GM04504 (cell line): ENCODE measurements around the gene SCARF2.

Experiments
- DNase-seq: peaks from one replicate; pipeline ENCODE4 v3.0.0-alpha.2; 2012; ENCODE audit warnings: low read depth

SCARF2 gene

DNA sequence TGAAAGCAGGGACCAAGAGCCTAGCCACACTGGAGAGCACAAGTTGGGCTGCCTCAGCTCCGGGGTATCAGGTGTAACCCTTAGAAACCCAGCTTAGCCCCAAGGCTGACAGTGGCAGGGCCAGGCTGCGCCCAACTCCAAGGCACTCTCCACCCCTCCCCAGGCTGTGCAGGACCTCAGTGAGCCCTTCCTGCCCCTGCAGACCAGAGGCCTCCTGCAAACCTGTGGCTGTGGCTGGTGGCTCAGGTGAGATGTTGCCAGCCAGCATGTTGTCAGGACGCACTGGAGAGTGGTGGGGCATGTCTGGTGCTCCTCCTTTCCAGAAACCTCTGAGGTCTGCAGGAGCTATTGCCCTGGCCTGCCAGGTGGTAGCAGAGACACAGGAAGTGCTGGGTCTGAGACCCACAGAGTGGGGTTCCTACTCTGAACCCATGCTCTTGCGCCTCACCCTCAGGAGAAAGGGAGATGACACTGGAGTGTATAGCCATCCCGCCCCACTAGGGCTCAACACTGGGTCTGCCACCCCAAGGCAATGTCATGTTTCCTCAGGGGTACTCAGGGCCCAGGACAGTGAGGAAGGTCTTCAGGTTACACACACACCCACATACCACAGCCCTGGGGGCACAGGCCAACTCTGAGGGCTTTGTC, 2.4 kb upstream of the SCARF2 start:
- no peak for DNase-seq

DNA sequence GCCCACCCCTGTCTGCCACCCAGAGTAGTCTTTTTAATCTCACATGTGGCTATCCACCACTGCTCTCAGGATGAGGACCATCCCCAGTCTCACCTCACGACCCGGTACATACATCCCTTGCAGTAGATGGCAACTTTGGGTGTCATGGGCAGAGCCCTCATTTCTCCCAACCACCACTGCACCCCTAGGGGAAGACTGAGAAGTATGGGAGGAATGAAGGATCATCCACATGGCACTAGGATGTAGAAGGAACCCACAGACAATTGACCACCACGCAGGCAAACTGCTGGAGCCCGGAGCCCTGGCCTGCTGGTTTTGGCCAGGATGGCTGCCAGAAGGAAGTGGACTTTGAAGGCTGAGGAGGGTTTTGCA, 1.9 kb upstream of the SCARF2 start:
- DNase-seq = no peak

DNA sequence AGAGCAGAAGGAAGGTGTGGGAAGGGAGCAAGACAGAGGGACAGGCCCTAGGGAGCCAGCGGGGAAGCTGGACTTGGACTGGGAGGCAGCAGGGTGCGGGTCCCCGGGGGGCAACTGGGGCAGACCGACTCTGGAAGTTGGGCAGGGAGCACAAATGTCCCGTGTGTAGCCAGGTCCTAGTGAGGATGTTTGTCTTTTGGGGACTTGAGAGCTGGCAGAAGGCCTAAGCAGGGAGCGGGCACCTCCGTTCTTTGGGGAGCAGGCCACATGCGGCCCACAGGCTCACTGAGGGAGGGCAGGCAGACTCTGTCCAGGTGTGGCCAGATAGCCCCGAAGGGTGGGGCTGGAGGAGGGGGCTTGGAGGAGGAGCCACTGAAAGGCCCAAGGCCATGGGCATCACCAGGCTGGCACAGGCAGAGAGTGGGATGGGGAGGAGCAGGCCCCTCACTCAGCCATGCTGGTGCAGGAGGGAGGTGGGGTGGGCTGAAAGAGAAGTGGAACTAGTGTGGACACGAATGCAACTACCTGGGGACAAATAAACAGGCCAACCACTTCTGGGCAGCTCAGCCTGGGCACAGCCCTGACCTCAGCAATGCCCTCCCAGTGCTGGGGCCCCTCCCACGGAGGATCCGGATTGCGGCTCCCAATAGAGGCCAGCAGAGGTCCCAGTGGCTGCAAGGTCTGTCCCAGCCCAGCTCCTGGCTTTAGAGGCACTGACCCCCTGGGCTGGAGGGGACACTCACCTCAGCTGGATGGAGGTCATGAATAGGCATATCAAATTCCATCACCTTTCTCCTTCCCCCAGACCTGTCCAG, 1.3 kb upstream of the SCARF2 start:
- DNase-seq = no peak

DNA sequence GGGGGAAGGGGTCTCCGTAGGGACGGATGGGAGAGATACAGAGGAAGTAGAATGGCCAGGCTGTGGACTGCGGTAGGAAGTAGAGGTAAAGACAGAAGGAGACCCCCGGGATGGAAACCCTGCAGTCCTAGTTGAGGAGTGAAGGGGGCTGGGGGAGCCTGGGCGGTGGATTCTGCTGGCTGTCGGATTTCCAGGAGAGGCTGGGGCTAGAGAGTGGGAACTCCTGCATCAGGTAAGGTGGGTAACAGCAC, 727 bp upstream of the SCARF2 start:
- no peak for DNase-seq

DNA sequence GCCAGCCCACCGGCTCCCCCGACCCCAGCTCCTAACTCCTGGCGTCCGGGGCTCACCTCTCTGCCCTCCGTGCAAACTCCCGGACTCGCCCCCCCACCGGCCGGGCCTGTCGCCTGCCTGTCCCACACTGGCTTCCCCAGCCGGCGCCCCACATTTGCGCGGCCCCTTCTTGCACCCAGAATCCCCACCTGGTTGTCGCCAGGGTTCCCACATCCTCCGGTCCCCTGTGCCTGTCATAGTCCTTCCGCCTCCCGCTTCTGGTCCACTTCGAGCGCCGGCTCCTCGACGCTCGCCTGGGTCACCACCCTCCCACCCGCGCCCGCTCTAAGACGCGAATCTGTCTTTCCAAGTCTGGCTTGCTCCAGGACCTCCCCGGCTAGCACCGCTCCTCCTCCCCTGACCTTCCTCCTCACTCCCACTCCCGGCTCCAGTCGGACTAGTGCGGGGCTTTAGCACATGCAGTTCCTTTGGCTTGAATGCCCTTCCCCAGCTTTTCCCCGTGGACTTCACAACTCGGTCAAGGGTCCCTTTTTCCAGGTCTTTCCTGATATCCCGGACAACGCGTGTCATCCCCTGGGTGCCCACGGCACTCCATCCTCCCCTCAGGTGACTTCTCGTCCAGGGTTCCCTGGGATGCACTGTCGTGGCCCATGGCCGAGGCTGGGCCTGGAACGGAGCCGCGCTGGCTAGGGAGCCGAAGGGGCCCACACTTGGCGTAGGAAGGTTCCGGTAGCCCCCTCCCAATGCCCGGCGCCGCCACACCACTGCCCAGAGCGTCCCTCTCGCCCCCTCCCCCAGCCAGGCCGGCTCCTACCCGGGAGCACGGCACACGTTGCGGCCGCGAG, 635 bp downstream of the SCARF2 start:
- no peak for DNase-seq

DNA sequence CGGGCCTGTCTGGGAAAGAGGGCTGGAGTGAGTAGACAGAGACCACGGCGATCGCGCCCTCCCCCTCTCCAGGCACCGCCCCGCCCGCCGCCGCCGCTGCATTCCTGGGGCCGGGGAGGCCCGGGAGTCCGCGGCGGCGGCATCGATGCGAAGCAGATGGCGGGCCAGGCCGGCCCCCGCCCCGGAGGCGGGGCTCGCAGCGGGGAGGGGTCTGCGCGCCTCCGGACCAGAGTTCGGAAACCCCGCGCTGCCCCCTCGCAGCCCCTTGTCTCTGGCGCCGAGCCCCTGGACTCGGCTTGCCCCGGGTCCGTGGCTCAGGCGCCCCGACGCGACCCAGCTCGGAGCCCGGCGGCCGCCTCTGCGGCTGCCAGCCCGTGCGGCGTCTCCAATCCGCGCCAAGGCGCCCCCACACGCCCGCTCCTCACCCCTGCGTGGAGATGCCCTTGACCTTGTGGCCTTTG, 1.3 kb downstream of the SCARF2 start:
- peak; percentile 24 for DNase-seq

DNA sequence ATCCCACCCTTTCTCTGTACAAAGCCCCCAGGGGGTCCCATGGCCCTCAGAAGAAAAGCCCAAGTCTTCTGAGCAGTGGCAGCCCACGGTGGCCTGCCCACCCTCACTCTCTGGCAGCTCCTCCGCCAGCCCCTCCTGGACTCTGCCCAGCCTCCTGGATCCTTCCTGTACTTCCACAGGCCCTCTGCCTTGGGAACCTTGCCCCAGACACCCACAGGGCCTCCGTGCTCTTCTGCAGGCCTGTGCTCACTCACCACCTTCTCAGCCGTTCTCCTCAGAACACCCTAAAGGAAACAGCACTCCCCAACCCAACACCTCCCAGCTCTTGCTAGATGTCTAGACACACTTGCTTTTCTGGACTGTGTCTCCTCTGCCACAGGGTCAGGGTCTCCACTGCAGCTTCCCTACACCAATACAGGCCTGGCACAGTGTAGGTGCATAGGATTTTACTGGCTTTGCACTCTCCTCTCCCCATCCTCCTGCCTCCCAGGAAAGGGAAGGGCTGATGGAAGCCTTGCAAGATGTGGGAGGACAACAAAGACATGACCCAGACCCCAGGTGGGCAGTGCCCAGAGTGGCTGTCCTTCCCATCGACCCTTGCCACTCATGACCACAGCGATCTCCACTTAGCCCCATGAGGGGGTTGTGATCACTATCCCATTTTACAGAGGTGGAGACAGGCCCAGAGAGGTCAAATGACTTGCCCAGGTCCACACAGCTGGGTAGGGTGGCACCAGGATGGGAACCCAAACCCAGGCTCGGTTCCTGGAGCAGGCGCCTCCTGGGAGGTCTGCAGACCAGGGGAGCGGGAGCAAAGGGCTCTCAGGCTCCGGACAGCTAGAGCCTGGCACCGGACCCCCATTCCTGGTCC, 2.0 kb downstream of the SCARF2 start:
- no peak for DNase-seq

DNA sequence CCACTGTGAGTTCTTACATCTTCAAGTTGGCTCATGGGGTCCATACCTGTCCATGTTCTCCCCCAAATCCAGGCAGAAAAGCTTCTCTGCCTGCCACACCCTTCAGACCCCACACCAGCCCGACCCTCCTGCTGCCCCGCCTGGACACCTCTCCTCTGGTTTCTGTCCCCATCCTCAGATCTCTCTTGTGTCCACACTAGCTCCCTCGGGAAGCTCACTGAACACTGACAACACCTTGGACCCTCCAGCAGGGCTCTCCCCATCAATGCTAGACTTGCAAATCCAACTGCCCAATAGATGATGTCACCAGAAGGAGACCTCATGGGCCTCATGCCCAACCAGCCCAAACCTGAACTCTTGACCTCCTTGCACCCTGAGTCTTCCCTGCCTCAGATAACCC, 2.9 kb downstream of the SCARF2 start:
- no peak for DNase-seq

DNA sequence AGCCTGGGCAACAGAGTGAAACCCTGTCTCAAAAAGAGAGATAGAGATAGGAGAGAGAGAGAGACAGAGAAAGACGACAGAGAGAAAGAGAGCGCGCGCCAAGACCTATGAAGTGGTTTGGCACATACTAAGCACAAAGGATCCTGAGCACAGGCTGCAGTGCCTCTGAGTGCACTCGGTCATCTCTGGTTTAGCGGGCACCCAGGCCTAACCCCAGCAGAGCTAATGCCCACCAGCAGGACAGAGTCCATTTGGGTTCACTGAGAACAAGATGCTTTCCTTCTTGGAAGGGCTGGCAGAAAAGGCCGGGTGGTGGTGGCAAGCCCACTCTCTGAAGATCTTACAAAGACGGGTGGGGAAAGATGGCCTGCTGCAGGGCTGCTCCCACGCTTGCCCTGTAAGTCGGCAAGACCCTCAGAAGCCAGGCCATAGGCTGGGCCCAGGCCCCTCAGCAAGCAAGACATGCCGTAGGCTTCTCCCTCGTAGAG, 3.3 kb downstream of the SCARF2 start:
- DNase-seq = no peak

DNA sequence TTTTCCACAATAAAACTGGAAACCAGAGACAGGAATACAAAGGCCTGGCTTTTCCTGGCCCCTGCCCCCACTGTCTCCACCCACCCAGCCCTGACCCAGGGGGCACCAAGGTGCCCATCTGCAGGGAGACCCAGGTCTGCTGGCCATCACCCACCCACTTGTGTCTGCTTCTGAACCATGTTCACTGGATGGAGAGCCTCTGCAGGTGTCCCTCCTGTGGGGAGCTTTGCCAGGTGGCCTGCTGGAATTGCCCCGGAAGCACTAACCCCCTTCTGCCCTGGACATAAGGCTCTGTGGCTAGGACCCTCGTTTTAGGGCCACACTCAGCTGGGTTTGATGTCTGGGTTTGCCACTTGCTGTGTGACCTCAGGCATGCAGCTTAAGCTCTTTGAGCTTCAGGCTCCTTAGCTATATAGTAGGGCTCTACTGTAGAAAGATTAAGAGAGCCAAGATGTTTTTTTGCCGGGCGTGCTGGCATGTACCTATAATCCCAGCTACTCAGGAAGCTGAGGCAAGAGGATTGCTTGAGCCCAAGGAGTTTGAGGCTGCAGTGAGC, 3.9 kb downstream of the SCARF2 start:
- no peak for DNase-seq

DNA sequence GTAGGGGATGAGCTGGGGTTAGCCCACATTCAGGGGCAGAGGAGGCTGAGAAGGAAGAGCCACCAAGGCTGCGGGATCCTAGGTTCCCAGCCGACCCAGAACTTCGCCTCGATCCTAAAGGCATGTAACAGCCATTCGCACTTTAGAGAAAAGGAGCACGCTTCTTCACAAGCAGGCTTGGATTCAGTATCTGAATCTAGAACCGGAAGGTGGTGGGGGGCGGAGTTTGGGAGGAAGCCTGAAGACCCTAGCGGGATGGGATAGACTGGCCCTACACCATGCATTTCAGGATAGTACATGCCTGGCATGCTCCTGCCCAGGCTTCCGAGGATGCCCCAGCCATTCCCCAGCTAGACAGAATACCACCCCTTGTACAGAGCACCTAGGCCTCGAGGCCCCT, 4.4 kb downstream of the SCARF2 start:
- no peak for DNase-seq

DNA sequence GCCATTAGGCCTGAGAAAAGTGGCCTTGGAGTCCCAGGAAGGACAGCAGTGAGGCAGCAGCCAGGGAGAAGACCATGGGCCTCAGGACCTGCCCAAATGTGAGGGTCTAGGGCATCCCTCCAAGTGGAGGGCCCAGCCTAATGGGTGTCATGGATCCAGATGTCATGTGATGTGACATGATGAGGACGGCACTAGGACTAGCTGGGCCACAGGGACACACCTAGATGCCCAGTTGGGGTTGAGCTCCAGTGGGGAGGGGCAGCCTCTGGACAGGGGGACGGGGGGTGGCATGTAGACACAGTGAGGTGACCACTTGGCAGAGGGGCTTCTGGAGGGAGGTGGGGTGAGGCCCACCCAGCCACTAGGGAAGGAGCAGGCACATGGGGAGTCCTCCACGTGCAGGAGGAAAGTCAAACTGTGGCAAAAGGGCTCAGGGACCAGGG, 5.4 kb downstream of the SCARF2 start:
- DNase-seq = no peak

DNA sequence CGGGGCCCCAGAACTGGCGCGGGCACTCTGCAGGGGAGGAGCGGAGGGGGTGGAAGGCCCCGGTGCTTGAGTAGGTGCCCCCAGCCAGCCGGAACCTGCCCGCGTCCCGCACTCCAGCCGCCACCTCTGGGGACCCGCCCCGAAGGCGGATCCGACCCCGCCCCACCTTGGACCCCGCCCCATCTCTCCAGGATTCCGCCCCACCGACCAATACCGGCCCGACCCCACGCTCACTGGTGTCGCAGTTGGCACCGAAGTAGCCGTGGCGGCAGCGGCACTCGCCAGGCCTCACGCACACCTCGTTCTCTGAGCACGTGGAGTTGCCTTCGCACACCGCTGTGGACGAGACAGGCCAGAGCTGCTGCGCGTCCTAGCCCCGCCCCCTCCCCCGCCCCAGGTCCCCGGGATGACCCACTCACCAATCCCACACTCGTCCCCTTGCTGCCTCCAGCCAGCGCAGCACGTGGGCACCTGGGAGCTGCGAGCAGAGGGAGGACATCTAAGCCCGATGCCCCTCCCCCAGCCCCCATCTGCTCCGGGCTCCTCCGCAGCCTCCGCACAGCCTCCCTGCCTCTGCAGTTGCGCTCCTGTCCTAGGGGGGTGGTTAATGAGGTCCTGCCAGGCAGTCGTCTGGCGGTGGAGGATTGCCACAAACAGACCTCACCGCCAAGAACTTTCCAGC, 6.0 kb downstream of the SCARF2 start:
- DNase-seq = no peak

DNA sequence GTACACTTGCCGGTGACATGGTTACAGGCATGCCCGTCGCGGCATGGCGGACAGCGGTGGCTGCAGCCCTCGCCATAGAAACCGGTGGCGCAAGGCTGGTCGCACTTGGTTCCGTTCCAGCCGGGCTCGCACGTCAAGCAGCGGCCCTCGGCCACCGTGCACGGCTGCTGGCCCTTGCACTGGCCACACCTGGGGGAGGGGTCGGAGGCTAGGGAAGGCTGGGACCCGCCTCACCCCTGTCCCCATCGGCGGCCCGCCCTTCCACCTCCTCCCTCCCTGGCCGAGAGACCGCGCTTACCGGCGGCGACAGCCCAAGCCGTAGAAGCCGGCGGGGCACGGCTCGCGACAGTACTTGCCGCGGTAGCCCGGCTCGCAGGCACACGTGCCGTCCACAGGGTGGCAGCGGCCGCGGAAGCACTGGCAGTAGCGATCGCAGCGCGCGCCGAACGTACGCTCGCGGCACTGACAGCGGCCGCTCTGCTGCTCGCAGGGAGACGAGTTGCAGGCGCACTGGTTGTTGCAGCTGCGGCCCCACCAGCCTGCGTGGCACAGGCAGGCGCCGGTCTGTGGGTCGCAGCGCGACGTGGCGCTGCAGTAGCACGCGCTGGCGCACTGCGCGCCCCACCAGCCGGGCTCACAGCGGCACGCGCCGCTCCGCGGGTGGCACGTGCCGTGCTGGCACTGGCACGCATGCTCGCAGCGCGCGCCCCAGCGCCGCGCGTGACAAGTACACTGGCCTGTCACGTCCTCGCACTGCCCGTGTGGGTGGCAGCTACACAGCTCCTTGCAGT, 6.7 kb downstream of the SCARF2 start:
- DNase-seq = no peak

DNA sequence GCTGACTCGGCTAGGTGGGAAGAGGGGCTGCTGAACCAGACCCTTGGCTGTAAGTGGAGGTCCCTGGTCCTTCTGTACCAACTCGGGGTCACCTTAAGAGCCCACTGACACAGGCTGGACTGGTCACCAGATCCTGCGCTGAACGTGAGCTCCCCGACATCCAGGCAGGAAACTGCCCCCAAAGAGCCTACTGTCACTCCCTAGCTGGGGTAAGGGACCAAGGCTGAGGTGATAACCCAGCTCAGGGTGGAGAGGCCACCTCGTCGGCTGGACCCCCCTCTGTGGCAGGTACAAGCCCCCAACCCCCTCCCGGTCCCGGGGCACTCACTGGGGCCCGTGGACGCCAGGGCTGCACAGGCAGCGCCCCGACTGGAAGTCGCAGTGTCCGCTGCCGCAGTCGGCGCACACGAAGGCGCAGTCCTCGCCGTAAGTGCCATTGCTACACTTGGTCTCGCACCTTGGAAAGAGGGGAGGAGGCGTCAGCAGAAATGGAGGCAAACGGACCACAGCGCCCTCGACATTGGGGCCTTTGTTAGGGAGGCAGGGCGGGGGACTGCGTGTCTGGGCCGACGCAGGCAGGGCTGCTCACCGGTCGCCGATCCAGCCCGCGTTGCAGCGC, 7.4 kb downstream of the SCARF2 start:
- DNase-seq = no peak

DNA sequence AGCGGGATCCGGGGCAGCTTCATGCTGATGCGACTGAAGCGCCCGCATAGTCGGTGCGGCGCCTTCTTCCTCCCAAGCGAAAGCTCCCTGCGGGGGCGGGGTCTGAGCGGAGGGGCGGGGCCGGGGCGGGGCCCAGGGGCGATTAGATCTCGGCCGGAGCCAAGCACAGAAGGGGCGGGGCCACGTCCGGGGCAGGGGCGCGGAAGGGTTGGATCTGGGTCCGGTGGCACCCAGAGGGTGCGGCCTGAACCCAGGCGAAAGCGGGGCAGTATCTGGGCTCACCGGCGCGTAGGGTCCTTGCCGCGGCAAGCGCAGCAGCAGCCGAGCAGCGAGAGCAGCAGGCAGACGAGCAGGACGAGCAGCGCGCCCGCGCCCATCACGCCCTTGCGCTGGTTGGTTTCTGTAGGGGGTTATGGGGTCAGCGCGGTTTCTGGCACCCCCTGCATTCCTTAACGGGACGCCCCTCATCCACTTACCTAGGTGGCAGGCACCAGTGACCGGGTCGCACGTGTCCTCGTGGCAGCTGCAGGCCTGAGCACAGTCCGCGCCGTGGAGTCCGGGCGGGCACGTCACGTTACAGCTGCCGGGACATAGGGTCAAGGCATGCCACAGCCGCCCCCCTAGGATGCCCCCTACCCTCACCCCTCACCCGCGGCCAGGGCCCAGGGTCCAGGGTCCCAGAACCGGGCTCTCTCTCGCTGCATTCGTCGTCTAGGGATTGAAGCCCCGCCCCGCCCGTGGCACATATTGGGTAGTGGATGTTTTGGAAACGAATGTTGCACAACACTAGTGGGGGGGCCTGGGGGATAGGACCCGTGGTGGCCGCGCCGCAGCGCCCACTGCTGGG, 8.1 kb downstream of the SCARF2 start:
- DNase-seq = no peak

DNA sequence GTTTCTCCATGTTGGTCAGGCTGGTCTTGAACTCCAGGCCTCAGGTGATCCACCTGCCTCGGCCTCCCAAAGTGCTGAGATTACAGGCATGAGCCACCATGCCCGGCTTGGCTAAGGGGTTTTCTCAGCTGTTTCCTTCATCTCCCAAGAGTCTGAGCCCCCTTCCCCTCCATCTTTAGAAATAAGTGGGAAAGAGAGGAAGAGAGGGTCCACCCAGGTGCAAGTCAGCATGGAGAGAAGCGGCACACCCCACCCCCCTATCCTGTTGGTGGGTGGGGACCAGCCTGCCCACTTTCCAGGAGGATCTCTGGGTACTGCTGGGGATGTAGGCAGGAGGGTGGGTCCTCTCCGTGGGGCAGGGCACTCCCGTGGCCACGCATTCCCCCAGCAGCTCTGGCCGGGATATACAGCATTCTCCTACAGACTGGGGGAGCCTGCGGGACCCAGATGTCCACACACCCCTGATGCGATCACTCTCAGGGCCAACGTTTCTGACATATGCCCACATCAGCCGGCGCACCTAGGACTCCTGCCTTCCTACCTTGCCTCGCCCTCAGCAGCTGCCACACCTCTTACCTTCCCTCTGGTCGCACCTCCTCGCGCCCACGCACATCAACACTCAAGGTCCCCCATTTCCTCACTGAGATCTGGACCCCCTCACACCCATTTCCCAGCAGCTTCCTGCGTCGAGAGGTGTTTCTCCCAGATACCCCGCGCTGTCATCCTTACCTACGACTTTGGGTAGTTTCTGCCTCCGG, 8.9 kb downstream of the SCARF2 start:
- DNase-seq = no peak

DNA sequence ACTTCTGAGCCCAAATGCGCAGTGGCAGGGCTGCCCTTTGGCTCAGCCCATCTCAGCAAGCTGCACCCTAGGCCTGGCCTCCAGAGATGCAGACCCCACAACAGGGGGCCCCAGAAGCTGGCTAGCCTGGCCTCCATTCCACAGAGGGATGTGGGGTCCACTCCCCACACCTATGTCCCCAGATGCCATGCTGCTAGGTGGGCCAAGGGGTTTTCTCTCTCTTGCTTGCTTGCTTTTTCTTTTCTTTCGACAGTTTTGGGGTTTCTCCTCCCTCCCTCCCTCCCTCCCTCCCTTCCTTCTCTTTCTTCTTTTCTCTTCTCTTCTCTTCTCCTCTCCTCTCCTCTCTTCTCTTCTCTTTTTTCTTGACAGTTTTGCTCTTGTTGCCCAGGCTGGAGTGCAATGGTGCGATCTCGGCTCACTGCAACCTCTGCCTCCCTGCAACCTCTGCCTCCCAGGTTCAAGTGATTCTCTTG, 9.6 kb downstream of the SCARF2 start:
- DNase-seq = no peak
